ENCODE results near the gene HK3.

DNA sequence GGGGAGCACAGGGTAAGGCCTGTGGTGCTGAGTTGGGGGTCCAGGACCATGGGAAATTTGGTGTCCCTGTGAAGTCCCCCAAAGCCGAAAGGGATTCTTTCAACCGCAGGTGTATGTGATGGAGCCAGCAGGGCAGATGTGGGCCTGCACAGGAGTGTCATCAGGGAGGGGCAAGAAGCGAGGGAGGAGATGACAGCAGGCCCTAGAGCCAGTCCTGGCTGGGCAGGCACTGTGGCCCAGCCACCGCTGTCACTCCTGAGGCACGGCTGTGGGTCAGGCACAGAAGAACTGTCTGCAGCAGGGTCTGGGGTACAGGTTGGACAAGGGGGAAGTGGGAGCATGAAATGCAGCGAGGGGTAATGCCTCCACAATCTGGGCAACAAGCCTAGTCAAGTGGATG is 4.8 kb downstream of the HK3 start:
- TF ChIP-seq, protein P1, sequence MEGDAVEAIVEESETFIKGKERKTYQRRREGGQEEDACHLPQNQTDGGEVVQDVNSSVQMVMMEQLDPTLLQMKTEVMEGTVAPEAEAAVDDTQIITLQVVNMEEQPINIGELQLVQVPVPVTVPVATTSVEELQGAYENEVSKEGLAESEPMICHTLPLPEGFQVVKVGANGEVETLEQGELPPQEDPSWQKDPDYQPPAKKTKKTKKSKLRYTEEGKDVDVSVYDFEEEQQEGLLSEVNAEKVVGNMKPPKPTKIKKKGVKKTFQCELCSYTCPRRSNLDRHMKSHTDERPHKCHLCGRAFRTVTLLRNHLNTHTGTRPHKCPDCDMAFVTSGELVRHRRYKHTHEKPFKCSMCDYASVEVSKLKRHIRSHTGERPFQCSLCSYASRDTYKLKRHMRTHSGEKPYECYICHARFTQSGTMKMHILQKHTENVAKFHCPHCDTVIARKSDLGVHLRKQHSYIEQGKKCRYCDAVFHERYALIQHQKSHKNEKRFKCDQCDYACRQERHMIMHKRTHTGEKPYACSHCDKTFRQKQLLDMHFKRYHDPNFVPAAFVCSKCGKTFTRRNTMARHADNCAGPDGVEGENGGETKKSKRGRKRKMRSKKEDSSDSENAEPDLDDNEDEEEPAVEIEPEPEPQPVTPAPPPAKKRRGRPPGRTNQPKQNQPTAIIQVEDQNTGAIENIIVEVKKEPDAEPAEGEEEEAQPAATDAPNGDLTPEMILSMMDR (IDR thresholded peaks at IDR 0.05; ENCODE audit: low read length) = no peak
- TF ChIP-seq EZH2 (IDR thresholded peaks at IDR 0.05; ENCODE audit: borderline replicate concordance, low read length) = no peak

All from OCI-LY1 (cell line).